Measurements from ENCODE around the gene UBE2R2. TPM values are rescaled to one million over a fixed set of nuclear protein-coding genes. Genes with fewer than 3 reads are reported as not detected.

The UBE2R2 gene
- total RNA-seq, 1 donor from 2014 or later: 26.7 TPM

DNA sequence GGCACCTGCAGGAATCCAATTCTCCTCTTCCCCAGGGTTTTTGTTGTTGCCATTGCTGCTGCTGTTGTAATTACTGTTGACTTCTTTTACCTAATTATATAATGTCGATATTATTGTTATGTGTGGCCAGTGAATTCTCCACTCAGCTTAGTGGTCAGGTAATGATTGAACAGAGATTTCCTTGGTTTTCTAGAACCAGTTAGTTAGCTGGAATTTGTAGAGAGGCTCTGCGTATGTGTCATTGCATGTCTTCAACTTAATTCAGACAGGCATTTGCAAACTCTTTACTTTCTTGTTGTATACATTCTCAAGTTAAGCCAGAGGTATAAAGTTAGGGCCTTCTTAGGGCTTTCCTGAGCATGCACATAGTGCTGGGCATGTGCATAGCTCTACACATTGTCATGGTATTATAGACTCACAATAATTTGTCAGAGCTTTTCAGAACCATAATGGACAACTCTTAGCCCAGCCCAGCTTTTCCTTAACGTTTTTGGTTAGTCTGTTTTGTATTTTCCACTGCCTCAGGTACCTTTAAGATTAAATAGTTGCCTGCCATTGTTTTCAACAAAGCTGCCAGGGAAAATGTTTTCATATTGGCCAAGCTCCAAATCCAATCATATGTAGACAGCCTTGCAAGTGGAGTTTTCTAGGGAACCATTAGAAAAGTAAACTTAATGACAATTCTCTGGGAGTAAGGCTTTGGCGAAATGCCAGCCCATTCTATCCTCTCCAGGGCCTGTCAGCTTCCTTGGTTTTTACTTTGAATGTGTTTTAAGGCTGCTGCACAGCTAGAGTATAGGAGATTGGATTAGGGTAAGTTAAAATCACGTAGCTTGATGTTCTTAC, 68.1 kb downstream of the UBE2R2 start:
- peak; percentile 71 for DNase-seq (ENCODE audit: low spot score)

DNA sequence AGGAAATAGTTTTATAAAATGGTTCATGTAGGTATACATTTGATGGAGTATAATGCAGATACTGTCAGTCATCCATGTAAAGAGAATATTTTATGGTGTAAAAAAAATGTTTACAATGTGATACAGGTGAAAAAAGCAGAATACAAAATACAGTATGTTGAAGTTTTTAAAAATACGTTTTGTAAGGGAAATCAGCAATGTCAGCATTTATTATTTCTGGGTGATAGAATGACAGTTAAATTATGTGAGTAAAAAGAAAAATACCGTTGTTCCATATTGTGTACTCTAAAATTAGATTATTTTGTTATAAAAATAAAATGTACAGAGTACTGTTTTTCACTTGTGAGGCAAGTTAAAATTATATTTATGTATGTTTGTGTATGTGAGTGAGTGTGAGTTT, 69.0 kb downstream of the UBE2R2 start:
- no peak for DNase-seq (ENCODE audit: low spot score)

DNA sequence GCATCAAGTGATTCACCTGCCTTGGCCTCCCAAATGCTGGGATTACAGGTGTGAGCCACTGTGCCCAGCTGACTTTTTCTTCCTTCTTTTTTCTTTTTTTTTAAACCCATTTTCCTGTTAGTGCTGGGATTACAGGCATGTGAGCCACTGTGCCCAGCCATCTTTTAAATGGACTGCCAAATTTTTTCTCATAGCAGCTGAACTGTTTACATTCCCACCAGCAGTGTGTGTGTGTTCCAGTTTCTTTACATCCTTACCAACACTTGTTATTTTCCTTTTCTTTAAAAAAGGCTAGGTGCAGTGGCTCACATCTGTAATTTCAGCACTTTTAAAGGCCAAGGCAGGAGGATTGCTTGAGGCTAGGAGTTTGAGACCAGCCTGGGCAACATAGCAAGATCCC, 76.9 kb downstream of the UBE2R2 start:
- DNase-seq (ENCODE audit: low spot score): no peak

DNA sequence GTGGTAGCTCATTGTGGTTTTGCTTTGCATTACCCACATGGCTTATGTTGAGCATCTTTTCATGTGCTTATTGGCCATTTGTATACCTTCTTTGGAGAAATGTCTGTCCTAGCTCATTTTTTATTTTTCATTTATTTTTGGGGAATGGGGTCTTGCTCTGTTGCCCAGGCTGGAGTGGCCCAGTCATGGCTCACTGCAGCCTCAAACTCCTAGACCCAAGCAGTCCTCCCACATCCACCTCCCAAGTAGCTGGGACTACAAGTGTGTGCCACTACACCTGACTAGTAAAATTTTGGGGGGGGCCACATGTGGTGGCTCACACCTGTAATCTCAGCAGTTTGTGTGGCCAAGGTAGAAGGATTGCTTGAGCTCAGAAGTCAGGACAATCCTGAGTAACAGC, 77.4 kb downstream of the UBE2R2 start:
- DNase-seq (ENCODE audit: low spot score): no peak

DNA sequence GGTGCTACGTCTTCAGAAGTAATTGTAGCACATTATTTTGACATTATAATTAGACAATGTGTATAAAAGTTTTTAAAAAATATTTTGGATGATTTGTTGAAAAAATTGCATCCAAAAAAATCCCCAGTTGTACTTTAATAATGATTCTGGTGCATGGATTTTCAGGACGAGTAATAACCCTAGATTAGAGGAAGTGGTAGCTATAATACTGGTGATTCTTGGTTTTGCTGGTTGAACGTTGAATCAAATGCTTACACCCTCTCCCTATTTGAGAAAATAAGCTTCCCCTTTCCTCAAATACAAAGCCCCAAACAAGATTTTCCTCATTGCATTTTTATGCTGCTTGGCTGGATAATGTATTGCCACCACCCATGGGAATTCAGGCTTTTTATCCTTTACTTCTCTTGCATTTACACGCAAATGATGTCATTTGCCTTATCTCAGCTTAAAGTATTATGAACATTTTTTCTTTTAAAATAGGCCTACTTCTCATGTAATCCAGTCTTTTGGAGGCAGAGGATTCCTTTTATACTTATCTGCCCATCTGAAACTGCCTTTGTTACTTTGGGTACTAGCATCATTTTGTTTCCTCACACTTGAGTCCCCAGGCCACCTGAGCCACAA, 86.3 kb downstream of the UBE2R2 start:
- DNase-seq (ENCODE audit: low spot score): peak; percentile 83

DNA sequence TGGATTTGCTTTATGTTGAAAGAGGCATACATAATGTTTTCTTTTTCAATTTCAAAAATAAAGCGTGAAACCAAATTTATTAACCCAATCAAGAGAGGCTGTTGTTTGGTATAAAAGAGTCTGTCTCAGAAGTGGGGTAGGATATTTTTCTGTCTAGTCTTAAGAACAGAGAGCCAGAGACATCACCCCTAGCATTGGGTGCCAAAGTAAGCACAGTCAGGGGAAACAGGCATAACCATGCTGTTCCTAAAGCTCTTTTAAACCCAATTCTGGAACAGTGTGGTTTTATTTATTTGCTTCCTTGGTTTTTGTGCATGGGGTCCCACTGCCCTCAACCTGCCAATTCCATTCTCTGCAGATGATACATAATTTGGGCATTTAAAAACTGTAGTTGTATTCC, 88.2 kb downstream of the UBE2R2 start:
- no peak for DNase-seq (ENCODE audit: low spot score)

DNA sequence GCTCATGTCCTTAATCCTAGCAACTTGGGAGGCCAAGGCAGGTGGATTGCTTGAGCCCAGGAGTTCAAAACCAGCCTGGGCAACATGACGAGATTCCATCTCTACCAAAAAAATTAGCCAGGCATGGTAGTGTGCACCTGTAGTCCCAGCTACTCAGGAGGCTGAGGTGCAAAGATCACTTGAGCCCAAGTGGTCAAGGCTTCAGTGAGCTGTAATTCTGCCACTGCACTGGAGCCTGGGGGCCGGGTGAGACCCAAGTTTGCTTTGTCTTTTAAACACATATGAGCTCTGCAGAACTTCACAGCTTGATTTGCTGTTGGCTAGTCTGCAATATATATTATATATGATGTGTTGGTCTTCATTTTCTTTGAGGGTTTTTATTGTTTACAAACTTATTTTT, 89.8 kb downstream of the UBE2R2 start:
- DNase-seq (ENCODE audit: low spot score): no peak

DNA sequence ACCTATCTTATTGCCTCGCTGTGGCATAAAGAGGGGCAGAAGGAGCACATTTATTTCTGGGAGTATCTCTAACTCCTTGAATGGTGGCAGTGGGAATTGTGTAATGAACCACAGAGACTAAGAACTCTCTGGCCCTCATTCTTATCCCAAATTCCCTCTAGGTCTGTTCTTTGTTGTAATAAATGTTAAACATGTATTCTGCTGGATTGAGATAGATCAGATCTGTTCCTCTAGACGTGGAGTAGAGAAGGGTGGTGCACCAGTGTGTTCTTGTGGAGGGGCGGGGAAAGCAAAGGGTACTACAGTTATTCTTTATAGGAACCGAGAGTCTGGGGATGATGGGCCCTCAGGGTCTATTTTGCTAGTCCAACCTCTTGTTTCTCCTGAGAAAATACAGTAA, 90.4 kb downstream of the UBE2R2 start:
- peak; percentile 59 for DNase-seq (ENCODE audit: low spot score)

DNA sequence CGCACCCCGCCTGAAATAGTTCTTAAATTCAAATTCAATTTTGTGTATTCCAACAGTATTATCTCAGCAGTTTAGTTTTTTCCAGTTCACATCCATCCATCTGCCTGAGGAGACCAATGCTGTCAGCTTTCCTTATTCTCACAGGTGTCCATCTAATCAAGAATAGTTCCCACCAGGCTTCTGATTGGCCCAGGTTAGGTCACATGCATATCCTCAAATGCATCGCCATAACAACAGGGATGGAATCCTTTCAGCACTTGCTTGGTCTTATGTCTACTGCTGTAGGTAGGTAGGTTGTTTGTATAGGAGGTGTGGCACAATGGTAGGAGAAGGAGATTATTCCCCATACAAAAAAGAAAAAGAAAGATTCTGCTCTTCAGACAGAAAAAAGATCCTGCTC, 91.2 kb downstream of the UBE2R2 start:
- no peak for DNase-seq (ENCODE audit: low spot score)

DNA sequence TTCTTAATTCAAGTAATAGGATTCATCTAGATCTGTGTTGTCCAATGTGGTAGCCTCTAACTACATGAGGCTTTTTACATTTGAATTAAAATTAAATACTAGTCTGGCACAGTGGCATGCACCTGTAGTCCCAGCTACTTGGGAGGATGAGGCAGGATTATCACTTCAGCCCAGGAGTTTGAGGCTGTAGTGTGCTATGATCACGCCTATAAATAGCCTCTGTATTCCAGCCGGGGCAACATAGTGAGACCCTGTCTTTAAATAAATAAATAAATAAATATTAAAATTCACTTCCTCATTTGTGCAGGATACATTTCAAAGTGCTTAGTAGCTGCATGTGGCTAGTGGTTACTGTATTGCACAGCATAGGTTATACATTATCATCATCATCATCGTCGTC, 91.8 kb downstream of the UBE2R2 start:
- DNase-seq (ENCODE audit: low spot score): no peak

DNA sequence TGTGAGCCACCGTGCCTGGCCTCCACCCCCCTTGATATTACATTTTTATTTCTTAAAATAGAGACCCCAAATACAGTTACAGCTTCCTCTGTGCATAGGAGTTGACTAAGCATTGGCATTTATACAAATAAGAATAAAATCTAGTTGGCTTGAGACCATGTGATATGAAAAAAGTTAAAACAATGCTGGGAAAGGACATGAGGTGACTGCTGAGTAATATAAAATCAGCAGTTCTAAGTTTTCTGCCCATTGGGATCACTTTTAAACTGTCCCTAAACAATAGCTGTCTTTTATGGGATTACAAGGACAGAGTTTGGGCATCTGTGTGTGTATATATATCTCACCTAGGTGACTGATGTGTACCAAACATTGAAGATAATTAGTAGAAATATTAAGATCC, 96.6 kb downstream of the UBE2R2 start:
- DNase-seq (ENCODE audit: low spot score): no peak

DNA sequence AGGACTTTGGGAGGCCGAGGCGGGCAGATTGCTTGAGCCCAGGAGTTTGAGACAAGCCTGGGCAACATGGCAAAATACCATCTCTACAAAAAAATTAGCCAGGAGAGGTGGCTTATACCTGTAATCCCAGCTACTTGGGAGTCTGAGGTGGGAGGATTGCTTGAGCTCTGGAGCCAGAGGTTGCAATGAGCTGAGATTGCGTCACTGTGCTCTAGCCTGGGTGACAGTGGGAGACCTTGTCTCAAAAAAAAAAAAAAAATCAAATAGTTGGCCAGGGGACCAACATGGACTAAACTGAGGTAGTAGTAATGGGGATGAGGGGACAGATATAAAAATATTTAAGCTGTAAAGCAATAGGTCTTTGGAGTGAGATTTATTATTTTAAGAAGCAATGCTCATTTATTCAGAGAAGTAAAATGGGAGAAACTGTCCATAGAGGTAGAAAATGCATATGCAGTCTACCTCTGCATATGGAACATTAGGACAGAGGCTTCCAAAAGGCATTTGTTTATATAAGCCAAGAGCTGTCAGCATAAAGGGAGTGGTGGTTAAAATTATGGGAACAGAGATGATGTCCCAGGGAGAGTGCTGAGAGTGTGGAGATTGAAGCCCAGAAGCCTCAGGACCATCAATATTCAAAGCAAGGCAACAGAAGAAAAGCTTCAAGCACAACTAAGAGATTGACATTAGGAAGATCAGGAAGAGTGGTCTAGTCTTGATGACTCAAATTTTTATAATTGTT, 98.1 kb downstream of the UBE2R2 start:
- DNase-seq (ENCODE audit: low spot score): no peak

DNA sequence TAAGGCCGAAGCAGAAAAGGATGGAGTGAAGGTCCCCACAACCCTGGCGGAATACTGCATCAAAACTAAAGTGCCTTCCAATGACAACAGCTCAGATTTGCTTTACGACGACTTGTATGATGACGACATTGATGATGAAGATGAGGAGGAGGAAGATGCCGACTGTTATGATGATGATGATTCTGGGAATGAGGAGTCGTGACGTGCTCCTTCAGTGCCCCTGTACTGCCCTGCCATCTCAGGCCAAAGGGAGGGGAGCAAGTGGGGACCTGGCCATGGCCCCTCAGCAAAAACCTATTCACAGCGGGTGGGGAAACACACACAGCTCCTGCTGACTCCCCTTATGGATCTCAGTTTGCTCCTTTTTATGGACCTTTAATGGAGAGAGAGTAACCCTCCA, 100.1 kb downstream of the UBE2R2 start:
- no peak for DNase-seq (ENCODE audit: low spot score)

DNA sequence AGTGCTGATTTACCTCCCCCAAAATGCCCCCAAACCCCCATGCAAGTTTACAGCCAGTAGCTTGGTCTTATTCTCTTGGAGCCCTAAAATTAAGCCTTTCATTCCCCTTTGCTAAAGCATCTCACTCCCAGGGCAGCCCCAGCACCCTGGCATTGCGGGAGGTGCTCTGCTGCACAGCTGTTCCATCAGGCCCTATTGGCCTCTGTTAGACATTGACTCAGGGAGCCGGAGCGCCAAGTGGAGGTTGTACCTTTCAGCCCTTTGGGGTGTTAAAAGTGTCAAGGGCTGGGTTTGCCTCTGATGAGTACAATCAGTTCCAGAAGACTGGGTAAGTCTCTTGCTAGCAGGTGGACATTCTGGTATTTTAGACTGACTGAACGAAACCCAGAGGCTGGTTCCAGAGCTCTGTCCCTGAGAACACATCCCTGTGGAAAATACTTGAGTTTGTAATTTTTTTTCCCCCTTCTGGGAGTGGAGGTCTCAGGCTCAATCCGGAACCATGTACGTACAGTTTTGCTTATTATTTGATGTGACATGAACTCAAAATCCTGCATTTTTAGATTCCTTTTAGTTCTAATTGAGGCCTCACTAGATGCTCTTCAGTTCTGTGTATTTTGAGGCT, 102.4 kb downstream of the UBE2R2 start:
- DNase-seq (ENCODE audit: low spot score): no peak

DNA sequence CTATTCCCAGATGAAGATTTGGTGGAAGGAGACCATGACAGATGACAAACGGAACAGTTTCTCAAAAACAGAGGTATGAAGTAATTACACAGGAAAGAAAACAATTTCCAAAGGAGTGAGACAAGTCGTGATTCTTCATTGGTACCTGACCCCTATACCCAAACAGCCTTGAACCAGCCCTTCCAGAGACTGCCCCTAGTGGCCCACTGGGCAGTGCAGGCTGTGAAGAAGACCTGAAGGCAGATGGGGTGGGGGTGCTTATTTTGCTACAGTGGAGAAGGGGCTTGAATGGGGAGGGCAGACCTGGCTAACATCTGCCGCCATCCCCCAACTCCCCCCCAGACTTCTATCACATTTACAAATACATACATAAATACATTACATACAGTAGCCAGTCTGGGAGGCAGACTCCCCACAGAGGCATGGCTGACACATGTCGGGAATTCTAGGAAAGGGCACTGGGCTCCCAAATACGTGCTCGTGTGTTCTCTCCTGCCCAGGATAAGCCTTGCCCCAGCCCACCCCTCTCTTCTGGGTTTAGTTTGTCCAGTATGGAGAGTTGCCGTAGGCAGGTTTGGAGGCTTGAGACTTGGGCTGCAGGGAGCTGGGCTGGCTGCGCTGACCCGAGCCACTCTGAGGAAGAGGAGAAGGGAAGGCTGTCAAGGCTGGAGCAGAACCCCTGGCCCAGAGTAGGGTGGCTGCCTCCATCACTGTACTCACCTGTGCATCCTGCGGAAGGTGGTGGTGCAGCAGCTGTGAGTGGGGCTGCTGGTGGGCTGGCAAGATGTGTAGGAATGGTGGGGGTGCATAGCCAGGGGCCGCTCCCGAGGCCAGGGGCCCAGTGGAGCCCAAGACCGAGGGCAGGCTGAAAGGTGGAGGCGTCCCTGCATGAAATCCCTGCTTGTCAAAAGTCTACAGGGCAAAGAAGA, 105.3 kb downstream of the UBE2R2 start:
- DNase-seq (ENCODE audit: low spot score): no peak

DNA sequence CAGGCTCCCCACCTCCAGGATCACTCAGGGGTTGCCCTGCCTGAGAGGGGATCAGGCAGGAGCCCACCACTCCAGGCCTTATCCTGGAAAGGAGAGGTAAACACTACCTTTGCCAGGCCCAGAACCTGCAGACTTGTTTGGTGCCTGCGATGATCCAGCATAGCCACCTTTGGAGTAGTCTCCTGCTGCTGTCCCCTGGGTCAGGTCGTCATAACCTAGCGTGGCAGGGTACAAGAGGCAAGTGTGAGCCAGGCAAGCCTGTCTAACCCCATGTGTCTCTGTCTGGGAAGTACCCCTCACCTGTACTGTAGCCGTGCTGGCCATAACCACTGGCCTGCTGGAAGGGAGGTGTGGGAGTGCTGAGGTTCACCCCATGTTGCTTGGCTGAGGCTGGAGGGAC, 106.1 kb downstream of the UBE2R2 start:
- DNase-seq (ENCODE audit: low spot score): no peak

DNA sequence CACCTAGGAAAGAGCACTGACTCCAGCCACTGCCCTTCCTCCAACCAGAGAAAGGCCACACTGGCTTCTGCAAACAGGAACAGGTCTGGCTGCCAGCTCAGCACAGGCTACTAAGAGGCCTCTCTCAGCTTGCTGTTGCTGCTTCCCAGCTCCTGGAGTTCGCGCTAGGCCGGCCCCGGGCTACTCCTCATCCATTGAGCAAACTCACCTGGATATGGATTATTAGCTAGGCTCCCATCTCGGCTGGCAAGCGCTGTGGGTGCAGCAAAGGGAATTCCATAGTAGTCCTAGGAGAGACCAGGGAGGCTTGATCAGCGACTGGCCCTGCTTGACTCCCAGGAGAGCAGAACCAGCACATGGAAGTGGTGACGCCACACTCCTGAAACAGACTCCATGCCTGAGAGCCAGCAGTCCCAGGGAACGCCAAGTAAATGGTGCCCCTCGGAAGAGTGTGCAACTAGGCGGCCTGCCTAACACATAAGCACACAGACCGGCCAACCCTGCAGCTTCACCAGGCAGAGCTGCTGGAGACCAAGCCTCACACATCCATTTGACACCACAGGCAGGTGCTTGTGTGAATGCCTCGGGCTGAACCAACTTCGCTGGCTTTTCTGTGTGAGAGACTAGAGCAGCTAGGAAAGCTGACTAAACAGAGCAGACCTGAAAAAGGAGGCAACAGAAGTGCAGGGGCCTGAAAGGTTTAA, 107.2 kb downstream of the UBE2R2 start:
- no peak for DNase-seq (ENCODE audit: low spot score)

DNA sequence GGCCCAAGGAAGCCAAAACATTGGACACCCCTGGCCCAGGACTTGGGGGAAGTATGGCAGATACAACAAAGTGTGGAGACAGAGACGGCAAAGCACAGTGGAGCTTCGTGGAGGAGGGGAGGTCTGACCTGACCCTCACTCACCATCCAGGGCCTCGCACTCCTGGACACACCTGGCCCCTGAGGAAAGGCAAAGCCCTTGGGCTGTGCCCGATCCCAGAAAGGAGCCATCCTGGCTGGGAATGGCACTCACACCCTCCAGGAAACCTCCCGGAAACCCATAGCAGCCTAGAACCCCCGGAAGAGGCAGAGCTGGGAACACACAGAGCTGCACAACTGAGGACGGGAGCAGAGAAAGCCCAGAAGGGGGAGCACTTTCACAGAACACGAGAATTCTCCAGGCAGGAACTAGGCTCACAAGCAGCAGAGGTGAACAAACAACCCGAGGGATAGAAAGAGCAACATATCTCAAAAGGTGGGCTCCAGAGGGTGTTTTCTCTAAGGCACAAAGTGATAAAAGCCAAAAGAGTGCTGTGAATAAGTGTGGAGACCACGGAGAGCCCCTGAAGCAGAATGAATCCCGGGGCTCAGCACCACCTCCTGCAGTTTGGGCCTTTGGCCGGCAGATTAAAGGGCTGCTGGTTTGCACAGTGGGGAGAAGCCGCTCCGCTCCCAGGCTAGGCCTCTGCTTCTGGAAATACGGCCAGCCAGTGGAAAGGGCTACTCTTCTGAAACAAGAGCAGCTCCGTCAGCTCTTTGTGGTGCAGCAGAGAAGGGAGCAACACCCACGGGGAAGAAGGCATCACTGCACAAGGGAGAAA, 108.2 kb downstream of the UBE2R2 start:
- peak; percentile 62 for DNase-seq (ENCODE audit: low spot score)

DNA sequence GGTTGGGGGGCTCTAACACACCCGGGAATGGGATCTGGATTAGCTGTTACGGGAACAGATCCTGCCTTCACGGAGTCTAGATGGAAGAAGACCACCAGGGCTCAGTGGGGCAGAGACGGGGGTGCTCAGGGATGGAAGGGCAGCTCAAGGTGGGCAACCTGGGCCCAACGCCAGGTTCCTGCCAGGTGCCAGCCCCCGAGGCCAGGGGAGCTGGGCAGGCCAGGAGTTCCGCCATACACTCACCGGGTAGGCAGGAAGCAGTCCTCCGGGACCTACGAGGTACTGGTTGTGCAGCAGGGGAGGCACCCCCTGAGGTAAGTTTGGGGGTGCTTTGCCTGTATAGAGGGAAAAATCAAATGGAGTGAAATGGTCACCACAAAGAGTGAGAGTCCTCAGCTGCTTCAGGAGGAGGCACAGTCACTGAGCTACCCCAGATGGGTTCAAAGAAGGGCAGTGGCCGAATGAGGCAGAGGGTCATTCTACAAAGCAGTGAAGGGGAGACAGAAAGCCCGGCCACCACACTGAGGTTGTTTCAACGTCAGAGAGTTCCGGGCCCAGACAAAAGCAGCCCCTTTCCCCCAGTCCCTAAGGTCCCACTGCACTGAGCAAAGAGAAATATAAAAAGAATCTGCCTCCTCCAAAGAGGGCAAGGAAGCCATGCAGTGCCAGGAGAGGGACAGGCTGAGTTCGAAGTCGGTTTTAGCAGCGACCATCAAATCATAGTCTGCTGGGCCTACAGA, 110.0 kb downstream of the UBE2R2 start:
- no peak for DNase-seq (ENCODE audit: low spot score)

All from umbilical cord (tissue), 2 donors.